Tibial nerve (tissue), 4 donors: Measurements from ENCODE around the gene TRPM8.

Source experiments
- EP300 ChIP-seq, 2 donors: sonication (generic); formaldehyde crosslinking; IDR thresholded peaks; one replicate each; pipeline ENCODE4 v1.6.1; 2017; ENCODE audit warnings: antibody characterized with exemption in 2 of 2, mild to moderate bottlenecking in 1 of 2
- POLR2A ChIP-seq, 2 donors: fragments of 450-650 bp; IDR thresholded peaks; one replicate each; pipeline ENCODE4 v1.6.1; 2017; ENCODE audit warnings: antibody characterized with exemption in 2 of 2, mild to moderate bottlenecking in 2 of 2, moderate library complexity in 2 of 2
- TF ChIP-seq, protein P1 (sequence below), 5 experiments: fragments of 200-600 bp in 3 of 5; fragments of 450-650 bp in 2 of 5; sonication (generic) in 3 of 5; IDR thresholded peaks; one replicate each; pipeline ENCODE4 v1.5.1; 2016 to 2019; ENCODE audit warnings: antibody characterized with exemption in 5 of 5, mild to moderate bottlenecking in 3 of 5, moderate library complexity in 2 of 5

DNA sequence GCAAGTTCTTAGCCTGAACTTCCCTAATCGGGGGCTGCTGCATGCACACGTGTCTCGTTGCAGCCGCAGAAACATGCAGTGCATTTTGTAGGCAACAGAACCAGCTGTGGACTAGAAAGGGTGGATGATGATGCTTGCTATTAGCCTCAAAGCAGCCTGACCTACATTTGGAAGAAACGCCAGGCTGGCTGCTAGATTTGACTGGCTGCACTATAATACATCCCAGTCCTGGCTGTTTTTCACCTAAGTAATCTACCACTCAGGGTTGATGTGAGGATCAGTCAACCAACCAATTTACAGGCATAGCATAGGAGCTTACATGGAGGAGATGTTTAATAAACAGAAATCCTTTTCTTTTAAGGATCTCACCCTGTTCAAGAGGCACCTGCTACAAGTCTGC lies 77.0 kb downstream of the TRPM8 start:
- TF ChIP-seq, protein P1, sequence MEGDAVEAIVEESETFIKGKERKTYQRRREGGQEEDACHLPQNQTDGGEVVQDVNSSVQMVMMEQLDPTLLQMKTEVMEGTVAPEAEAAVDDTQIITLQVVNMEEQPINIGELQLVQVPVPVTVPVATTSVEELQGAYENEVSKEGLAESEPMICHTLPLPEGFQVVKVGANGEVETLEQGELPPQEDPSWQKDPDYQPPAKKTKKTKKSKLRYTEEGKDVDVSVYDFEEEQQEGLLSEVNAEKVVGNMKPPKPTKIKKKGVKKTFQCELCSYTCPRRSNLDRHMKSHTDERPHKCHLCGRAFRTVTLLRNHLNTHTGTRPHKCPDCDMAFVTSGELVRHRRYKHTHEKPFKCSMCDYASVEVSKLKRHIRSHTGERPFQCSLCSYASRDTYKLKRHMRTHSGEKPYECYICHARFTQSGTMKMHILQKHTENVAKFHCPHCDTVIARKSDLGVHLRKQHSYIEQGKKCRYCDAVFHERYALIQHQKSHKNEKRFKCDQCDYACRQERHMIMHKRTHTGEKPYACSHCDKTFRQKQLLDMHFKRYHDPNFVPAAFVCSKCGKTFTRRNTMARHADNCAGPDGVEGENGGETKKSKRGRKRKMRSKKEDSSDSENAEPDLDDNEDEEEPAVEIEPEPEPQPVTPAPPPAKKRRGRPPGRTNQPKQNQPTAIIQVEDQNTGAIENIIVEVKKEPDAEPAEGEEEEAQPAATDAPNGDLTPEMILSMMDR (IDR thresholded peaks at IDR 0.05), result no peak
- no peak for TF ChIP-seq EP300 (IDR thresholded peaks at IDR 0.05)
- TF ChIP-seq POLR2A (IDR thresholded peaks at IDR 0.05), result no peak
